WI38 (cell line): ENCODE results near the gene LRRC71.

Experiments used
- H3K4me3 ChIP-seq: 2 replicates; pipeline ENCODE4 v1.5.1; 2011; ENCODE audit warnings: low read depth, mild to moderate bottlenecking, control low read depth, low read length
- TF ChIP-seq, protein P1 (sequence below): IDR thresholded peaks from 2 replicates; pipeline ENCODE4 v1.5.1; 2012; ENCODE audit warnings: low read depth, mild to moderate bottlenecking, control low read depth, low read length

LRRC71 gene

DNA sequence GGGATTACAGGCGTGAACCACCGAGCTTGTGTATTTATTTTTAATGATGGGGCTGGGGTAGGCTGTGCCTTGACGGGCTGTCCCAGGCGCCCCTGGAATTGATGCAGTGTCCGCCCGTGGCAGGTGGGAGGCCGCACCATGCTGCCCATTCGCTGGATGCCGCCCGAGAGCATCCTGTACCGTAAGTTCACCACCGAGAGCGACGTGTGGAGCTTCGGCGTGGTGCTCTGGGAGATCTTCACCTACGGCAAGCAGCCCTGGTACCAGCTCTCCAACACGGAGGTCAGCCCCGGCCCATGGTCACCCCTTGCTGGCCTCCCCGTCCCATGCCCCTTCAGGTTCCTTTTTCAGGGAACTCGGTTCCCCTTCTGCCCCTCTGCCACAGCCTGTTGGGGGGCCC is 40.6 kb upstream of the LRRC71 start:
- no peak overlapping the region for H3K4me3 ChIP-seq
- TF ChIP-seq, protein P1, sequence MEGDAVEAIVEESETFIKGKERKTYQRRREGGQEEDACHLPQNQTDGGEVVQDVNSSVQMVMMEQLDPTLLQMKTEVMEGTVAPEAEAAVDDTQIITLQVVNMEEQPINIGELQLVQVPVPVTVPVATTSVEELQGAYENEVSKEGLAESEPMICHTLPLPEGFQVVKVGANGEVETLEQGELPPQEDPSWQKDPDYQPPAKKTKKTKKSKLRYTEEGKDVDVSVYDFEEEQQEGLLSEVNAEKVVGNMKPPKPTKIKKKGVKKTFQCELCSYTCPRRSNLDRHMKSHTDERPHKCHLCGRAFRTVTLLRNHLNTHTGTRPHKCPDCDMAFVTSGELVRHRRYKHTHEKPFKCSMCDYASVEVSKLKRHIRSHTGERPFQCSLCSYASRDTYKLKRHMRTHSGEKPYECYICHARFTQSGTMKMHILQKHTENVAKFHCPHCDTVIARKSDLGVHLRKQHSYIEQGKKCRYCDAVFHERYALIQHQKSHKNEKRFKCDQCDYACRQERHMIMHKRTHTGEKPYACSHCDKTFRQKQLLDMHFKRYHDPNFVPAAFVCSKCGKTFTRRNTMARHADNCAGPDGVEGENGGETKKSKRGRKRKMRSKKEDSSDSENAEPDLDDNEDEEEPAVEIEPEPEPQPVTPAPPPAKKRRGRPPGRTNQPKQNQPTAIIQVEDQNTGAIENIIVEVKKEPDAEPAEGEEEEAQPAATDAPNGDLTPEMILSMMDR, result no peak

DNA sequence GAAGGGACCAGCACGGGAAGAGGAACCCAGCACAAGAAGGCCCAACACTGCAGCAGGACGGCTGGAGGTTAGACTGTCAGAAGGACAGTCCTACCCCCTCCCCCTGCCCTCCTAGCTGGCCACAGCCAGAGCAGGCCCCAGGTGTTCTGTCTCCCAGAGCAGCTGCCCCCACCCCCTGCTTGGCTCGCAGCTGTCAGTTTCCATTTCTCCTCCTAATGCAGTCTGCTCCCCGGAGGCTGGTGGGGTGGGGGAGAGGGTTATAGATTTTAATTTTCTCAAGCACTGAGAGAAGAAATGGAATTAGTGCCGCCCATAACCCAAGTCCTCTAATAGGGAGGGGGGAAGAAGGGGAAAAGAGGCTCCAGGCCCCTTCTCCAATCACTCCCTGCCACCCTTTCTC is 40.0 kb upstream of the LRRC71 start:
- TF ChIP-seq, protein P1, result no peak
- no peak overlapping the region for H3K4me3 ChIP-seq

DNA sequence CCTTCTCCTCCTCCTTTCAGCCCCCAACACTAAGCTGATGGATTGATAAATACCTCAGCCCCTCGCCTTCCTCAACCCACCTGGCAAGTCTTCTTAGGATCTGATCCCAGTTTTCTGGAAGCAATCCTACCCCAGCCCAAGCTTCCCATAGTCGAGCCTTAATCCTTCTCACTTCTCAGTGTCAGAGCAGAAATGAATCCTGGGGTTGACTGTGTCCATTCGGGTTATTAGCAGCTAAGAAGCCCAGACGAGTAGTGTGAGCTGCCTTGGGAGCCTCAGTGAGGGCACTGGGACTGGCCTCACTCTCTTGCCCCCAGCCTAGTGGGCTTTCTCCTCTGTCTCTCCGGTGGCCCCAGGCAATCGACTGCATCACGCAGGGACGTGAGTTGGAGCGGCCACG is 39.3 kb upstream of the LRRC71 start:
- TF ChIP-seq, protein P1, result no peak
- H3K4me3 ChIP-seq, result no peak overlapping the region

DNA sequence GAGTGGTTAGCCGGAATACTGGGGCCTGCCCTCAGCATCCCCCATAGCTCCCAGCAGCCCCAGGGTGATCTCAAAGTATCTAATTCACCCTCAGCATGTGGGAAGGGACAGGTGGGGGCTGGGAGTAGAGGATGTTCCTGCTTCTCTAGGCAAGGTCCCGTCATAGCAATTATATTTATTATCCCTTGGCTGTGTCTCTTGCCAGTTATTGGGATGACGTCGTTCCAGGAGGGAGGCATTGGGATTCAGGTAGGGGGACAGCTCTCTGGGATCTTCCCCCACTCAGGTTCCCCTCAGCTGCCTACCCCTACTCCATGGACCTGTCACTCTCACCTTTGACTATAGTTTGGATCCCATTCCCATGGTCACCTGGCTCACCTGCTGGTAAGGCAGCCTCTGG is 38.8 kb upstream of the LRRC71 start:
- TF ChIP-seq, protein P1, result no peak
- no peak overlapping the region for H3K4me3 ChIP-seq

DNA sequence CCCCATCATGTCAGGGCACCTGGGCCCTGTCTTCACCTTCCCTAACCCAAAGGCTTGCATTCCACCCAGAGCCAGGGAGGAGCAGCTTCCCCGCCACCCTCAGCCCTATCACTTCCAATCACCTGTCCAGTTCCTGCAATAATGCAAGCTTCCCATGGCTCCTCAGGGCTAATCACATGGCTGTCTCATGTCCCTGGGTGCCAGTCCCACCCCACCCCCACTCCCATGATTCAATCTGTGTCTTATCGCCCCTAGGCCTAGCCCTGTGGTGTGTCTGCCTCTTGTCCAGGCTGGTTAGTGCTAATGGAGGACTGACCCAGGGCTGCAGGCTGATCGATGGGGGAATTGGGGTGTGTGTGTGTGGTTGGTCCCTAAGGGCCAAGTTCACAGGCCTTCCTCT is 37.9 kb upstream of the LRRC71 start:
- TF ChIP-seq, protein P1, result no peak
- H3K4me3 ChIP-seq, result no peak overlapping the region

DNA sequence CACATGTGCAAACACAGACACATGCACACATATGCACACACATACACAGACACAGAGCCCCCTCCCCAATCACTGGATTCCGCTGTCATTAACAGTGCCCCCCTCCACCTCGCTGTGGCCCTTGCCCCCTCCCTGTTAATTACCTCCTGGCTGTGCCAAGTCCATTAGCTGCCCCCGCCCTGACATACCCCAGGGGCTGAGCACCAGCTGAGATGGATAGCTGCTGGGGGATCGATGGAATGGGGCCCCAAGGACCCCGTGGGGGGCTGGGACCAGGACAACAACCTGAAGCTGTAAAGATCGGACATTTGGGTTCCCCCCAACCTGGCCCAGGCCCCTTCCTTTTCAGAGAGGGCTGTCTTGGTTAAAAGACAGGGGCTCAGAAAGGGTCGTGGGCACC is 36.5 kb upstream of the LRRC71 start:
- H3K4me3 ChIP-seq, result no peak overlapping the region
- TF ChIP-seq, protein P1, result no peak

DNA sequence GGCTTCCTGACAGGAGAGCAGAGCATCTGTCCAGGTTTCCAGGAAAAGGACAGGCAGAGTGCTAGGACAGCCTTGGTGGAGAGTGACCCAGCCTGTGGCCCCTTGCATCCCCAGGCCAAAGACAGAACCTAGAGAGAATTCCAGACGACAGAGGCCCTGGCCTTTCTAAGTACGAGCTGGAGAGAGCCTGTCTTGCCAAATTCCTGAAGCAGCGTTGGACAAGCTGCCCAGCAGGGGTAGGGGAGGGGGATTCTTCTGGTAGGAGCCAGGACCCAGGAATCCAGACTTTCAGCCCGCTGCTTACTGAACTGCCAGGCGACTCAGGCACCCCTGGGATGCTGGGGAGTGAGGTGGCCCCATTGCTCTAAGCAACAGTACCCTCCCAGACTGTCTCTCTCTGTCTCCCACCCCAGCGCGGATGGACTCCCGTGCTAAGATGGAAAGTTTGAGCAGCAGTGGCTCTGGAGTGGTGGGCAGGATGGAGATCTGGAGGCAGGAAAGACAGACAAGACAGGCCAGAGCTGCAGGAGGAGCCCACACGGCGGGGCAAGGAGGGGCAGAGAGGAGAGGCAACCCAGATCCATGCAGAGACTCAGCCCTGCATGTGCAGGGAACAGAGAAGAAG is 35.8 kb upstream of the LRRC71 start:
- H3K4me3 ChIP-seq, result no peak overlapping the region
- TF ChIP-seq, protein P1, result no peak
